ENCODE results near the gene PDZD7. TPM values are rescaled to one million over a fixed set of nuclear protein-coding genes. Genes with fewer than 3 reads are reported as not detected.
"Not testable (repeated sequence)": the region's sequence is repeated elsewhere in the genome, so short reads cannot be mapped to it uniquely, and the experiment has no call there.

The PDZD7 gene
- total and polyA plus RNA-seq, 2 donors from 2014 or later: 1.6 to 1.9 TPM

DNA sequence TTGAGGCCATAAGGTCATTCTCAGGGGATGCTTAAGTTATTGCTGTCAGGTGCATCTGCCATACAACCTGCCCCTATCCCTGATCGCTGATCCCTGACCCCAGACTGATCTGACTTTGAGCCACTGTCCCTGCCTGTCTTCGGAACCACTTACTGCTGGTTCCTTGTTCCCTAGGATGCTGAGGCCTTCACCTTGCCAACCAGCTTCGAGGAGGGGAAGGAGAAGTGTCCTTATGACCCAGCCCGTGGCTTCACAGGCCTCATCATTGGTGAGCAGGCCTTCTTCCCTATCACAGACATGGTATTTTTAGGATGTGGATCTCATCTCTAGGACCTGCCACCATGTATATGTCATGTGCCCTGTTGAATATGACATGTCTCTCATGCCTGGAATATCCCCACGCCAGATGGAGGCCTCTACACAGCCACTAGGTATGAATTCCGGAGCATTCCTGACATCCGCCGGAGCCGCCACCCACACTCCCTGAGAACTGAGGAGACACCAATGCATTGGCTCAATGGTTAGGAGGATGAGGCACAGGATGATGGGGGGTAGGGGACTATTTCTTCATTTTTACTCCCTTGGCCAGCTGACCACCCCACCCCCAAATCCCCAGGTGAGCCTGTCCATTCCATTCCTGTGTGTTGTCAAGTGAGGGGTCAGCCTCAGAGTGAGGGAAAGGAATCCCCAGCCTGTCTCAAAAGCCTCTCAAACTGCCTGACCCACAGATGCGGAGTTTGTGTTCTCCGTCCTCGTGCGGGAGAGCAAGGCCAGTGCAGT, 52.6 kb downstream of the PDZD7 start:
- no peak overlapping the region for H3K9ac ChIP-seq (ENCODE audit: low read length in 3 of 3)
- no peak overlapping the region for H3K4me3 ChIP-seq (ENCODE audit: low read length in 3 of 3)
- TF ChIP-seq, protein P1, sequence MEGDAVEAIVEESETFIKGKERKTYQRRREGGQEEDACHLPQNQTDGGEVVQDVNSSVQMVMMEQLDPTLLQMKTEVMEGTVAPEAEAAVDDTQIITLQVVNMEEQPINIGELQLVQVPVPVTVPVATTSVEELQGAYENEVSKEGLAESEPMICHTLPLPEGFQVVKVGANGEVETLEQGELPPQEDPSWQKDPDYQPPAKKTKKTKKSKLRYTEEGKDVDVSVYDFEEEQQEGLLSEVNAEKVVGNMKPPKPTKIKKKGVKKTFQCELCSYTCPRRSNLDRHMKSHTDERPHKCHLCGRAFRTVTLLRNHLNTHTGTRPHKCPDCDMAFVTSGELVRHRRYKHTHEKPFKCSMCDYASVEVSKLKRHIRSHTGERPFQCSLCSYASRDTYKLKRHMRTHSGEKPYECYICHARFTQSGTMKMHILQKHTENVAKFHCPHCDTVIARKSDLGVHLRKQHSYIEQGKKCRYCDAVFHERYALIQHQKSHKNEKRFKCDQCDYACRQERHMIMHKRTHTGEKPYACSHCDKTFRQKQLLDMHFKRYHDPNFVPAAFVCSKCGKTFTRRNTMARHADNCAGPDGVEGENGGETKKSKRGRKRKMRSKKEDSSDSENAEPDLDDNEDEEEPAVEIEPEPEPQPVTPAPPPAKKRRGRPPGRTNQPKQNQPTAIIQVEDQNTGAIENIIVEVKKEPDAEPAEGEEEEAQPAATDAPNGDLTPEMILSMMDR (IDR thresholded peaks at IDR 0.05; ENCODE audit: borderline replicate concordance, extremely low read depth, insufficient read depth): no peak
- intact Hi-C loops (cut with DNase I): no loop called here
- H3K27ac ChIP-seq (ENCODE audit: low read depth in 2 of 2, low read length in 2 of 2): no peak overlapping the region
- peaks cover 3 to 40% (median 24%) of the 10 kb centered on the region in 3 donors for H3K36me3 ChIP-seq (ENCODE audit: control insufficient read depth in 2 of 3, insufficient read depth in 3 of 3, low read length in 3 of 3)
- H3K9me3 ChIP-seq (ENCODE audit: control insufficient read depth in 2 of 3, insufficient read depth in 1 of 3, low read length in 3 of 3): no peaks in the 10 kb centered on the region
- peak in 1 of 5 donors; percentile 27 for DNase-seq
- no peaks in the 10 kb centered on the region for H3K4me1 ChIP-seq (ENCODE audit: control insufficient read depth in 2 of 3, insufficient read depth in 2 of 3, low read depth in 1 of 3, low read length in 3 of 3)
- no peak for FAIRE-seq
- no peaks in the 10 kb centered on the region for H3K27me3 ChIP-seq (ENCODE audit: control insufficient read depth, insufficient read depth, low read length)

DNA sequence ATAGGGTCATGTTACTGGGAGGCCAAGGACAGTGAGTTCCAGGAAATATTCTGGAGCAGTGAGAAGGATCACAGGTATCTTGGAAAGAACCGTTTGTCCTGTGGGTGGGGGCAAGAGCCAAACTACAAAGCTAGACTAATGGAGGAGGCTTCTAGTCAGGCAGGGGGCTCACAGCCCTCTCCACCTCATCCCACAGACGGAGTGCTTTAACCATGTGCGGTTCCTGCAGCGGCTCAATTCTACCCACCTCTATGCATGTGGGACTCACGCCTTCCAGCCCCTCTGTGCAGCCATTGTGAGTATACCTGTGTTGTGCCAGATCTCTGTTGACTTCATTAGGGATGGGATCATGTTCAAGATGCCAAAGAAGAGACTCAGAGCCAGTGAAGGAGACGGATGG, 53.5 kb downstream of the PDZD7 start:
- intact Hi-C loops (cut with DNase I): no loop called here
- H3K36me3 ChIP-seq (ENCODE audit: control insufficient read depth in 2 of 3, insufficient read depth in 3 of 3, low read length in 3 of 3): peaks cover 3 to 40% (median 21%) of the 10 kb centered on the region in 3 donors
- TF ChIP-seq, protein P1 (IDR thresholded peaks at IDR 0.05; ENCODE audit: borderline replicate concordance, extremely low read depth, insufficient read depth): no peak
- H3K4me3 ChIP-seq (ENCODE audit: low read length in 3 of 3): no peak overlapping the region
- H3K9ac ChIP-seq (ENCODE audit: low read length in 3 of 3): no peak overlapping the region
- H3K27me3 ChIP-seq (ENCODE audit: control insufficient read depth, insufficient read depth, low read length): no peaks in the 10 kb centered on the region
- no peaks in the 10 kb centered on the region for H3K4me1 ChIP-seq (ENCODE audit: control insufficient read depth in 2 of 3, insufficient read depth in 2 of 3, low read depth in 1 of 3, low read length in 3 of 3)
- H3K27ac ChIP-seq (ENCODE audit: low read depth in 2 of 2, low read length in 2 of 2): no peak overlapping the region
- FAIRE-seq (no peak), DNase-seq (no peak)
- H3K9me3 ChIP-seq (ENCODE audit: control insufficient read depth in 2 of 3, insufficient read depth in 1 of 3, low read length in 3 of 3): no peaks in the 10 kb centered on the region

DNA sequence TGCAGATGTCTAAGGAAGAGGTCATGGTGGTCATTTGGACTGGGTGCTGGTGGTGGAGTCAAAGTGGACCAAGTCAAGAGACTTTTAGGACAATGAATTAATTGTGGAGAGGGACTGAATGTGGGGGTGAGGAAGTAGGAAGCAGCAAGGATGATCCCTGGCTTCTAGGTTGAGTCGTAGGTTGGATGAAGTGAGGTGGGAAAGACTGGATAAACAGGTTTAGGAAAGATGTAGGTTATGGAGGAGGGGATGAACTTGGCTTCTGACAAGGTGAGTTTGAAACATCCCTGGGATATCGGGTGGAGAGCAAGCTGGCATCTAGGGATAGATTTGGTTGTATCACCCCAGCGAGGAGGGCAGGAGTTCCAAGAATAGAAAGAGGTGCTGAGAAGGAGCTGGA, 54.0 kb downstream of the PDZD7 start:
- DNase-seq: no peak
- FAIRE-seq: no peak
- Histone ChIP-seq H3K9ac (ENCODE audit: low read length in 3 of 3) (no peak overlapping the region), H3K36me3 (ENCODE audit: control insufficient read depth in 2 of 3, insufficient read depth in 3 of 3, low read length in 3 of 3) (peaks cover 3 to 40% (median 21%) of the 10 kb centered on the region in 3 donors), H3K4me3 (ENCODE audit: low read length in 3 of 3) (no peak overlapping the region), H3K27me3 (ENCODE audit: control insufficient read depth, insufficient read depth, low read length) (no peaks in the 10 kb centered on the region), H3K27ac (ENCODE audit: low read depth in 2 of 2, low read length in 2 of 2) (no peak overlapping the region), H3K4me1 (ENCODE audit: control insufficient read depth in 2 of 3, insufficient read depth in 2 of 3, low read depth in 1 of 3, low read length in 3 of 3) (peaks cover 0 to 2% (median 2%) of the 10 kb centered on the region in 3 donors), H3K9me3 (ENCODE audit: control insufficient read depth in 2 of 3, insufficient read depth in 1 of 3, low read length in 3 of 3) (no peaks in the 10 kb centered on the region)
- TF ChIP-seq, protein P1 (IDR thresholded peaks at IDR 0.05; ENCODE audit: borderline replicate concordance, extremely low read depth, insufficient read depth): no peak
- intact Hi-C loops (cut with DNase I): no loop called here

DNA sequence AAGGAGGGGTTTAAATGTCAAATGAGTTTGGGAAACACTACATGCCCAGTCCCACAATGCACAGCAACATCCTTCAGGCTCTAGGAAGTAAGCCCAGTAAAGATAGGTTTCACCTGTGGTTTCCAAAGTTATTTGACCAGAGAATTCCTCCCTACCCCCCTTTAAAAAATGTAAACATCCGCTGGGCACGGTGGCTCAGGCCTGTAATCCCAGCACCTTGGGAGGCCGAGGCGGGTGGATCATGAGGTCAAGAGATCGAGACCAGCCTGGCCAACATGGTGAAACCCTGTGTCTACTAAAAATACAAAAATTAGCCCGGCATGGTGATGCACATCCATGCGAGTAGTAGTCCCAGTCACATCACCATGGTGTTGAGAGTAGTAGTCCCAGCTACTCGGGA, 55.5 kb downstream of the PDZD7 start:
- FAIRE-seq; H3K9me3 ChIP-seq (ENCODE audit: control insufficient read depth in 2 of 3, insufficient read depth in 1 of 3, low read length in 3 of 3); H3K27ac ChIP-seq (ENCODE audit: low read depth in 2 of 2, low read length in 2 of 2); H3K27me3 ChIP-seq (ENCODE audit: control insufficient read depth, insufficient read depth, low read length); H3K4me3 ChIP-seq (ENCODE audit: low read length in 3 of 3); DNase-seq; H3K9ac ChIP-seq (ENCODE audit: low read length in 3 of 3); intact Hi-C loops (cut with DNase I): not testable (repeated sequence)
- Histone ChIP-seq H3K4me1 (ENCODE audit: control insufficient read depth in 2 of 3, insufficient read depth in 2 of 3, low read depth in 1 of 3, low read length in 3 of 3) (peaks cover 5 to 16% (median 14%) of the 10 kb centered on the region in 3 donors), H3K36me3 (ENCODE audit: control insufficient read depth in 2 of 3, insufficient read depth in 3 of 3, low read length in 3 of 3) (peaks cover 0 to 27% (median 16%) of the 10 kb centered on the region in 3 donors)

All from kidney (tissue), 14 donors.